Measurements from ENCODE around the gene GOLM1.

- TF ChIP-seq CTCF (IDR thresholded peaks at IDR 0.05), result no peak
- TF ChIP-seq POLR2A (IDR thresholded peaks at IDR 0.05), result no peak
Measured at GRCh38 chr9:86075132-86076109, 23.9 kb downstream of the GOLM1 start.

Measured in Peyer's patch (tissue), 4 donors.